Ovary (tissue), 3 donors: ENCODE measurements around the gene TEX51.

ENCODE experiments used
- POLR2A ChIP-seq: fragments of 450-650 bp; IDR thresholded peaks from one replicate; pipeline ENCODE4 v1.6.1; 2017; ENCODE audit warnings: antibody characterized with exemption, mild to moderate bottlenecking, moderate library complexity
- TF ChIP-seq, protein P1 (sequence below), 3 donors: fragments of 450-650 bp in 2 of 3; fragments of 200-600 bp in 1 of 3; IDR thresholded peaks; one replicate each; pipeline versions ENCODE4 v1.5.1 to v1.8.0; 2016 to 2022; ENCODE audit warnings: antibody characterized with exemption in 3 of 3, mild to moderate bottlenecking in 1 of 3
- donor health status: DM: no; HTN: no; CAD: no.

DNA sequence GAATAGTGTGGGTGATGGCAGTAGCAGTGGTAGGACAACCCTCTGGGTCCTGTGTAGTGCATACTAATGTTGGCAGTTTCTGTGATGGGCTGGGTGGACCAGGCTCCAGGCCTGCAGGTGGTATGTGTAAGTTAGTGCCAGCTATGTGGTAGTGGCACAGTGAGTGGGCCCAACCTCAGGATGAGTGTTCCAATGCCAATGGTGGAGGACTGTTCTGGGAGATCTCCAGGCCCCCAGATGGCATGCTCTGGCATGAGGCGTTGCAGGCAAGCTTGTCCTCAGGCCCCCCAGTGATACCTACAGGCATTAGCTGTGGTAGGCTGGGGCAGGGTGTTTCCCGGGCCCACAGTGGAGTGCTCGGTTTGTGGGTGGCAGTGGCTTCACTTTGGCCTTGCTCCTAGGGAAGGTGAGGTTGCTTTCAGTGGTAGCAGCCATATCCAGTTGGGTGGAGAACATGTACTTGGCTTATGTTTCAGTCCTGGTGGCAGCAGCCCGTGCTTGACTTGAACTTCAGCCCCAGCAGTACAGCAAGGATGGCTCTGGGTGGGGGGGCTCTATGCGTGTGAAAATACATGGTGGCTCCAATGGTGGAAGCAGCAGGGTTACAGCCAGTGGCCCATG lies 32.4 kb downstream of the TEX51 start:
- TF ChIP-seq, protein P1, sequence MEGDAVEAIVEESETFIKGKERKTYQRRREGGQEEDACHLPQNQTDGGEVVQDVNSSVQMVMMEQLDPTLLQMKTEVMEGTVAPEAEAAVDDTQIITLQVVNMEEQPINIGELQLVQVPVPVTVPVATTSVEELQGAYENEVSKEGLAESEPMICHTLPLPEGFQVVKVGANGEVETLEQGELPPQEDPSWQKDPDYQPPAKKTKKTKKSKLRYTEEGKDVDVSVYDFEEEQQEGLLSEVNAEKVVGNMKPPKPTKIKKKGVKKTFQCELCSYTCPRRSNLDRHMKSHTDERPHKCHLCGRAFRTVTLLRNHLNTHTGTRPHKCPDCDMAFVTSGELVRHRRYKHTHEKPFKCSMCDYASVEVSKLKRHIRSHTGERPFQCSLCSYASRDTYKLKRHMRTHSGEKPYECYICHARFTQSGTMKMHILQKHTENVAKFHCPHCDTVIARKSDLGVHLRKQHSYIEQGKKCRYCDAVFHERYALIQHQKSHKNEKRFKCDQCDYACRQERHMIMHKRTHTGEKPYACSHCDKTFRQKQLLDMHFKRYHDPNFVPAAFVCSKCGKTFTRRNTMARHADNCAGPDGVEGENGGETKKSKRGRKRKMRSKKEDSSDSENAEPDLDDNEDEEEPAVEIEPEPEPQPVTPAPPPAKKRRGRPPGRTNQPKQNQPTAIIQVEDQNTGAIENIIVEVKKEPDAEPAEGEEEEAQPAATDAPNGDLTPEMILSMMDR (IDR thresholded peaks at IDR 0.05), result no peak
- TF ChIP-seq POLR2A, result no peak
